ENCODE data around the gene CYSLTR1. TPM values are rescaled to one million over a fixed set of nuclear protein-coding genes. Genes with fewer than 3 reads are reported as not detected.
A peak's percentile ranks its signal among the peaks of the same experiment; 100 is the strongest.

Gene CYSLTR1
- total RNA-seq = 15.8 TPM

GRCh38 chrX:78327370-78328086 is at the start of gene CYSLTR1:
Gene CYSLTR1 (minus strand): TSS chrX:78327611. CDS start chrX:78273746, 53,865 bp downstream.
- Histone ChIP-seq H3K9me3 (ENCODE audit: low read depth, low read length) (no peaks in the 10 kb centered on the region), H3K27me3 (ENCODE audit: insufficient read depth, low read length) (no peaks in the 10 kb centered on the region), H3K4me1 (ENCODE audit: insufficient read depth, low read length) (peaks cover 44% of the 10 kb centered on the region), H3K4me3 (ENCODE audit: low read length) (peak within 1 kb of the TSS; percentile 58)

GRCh38 chrX:78377186-78377585 is 49.8 kb upstream of the CYSLTR1 start:
- Histone ChIP-seq H3K4me1 (ENCODE audit: insufficient read depth, low read length) (no peaks in the 10 kb centered on the region), H3K9me3 (ENCODE audit: low read depth, low read length) (no peaks in the 10 kb centered on the region), H3K4me3 (ENCODE audit: low read length) (no peak overlapping the region), H3K27me3 (ENCODE audit: insufficient read depth, low read length) (no peaks in the 10 kb centered on the region)

GRCh38 chrX:78375894-78376293 is 48.5 kb upstream of the CYSLTR1 start:
- H3K4me3 ChIP-seq (ENCODE audit: low read length) = no peak overlapping the region

GRCh38 chrX:78366576-78366975 is 39.2 kb upstream of the CYSLTR1 start:
- Histone ChIP-seq H3K27me3 (ENCODE audit: insufficient read depth, low read length) (no peaks in the 10 kb centered on the region), H3K9me3 (ENCODE audit: low read depth, low read length) (no peaks in the 10 kb centered on the region), H3K4me1 (ENCODE audit: insufficient read depth, low read length) (no peaks in the 10 kb centered on the region), H3K4me3 (ENCODE audit: low read length) (no peak overlapping the region)

More at GRCh38 chrX:78375894-78376293, 48.5 kb upstream of the CYSLTR1 start:
- Histone ChIP-seq H3K4me1 (ENCODE audit: insufficient read depth, low read length) (no peaks in the 10 kb centered on the region), H3K9me3 (ENCODE audit: low read depth, low read length) (no peaks in the 10 kb centered on the region), H3K27me3 (ENCODE audit: insufficient read depth, low read length) (no peaks in the 10 kb centered on the region)

- no peak overlapping the region for H3K4me3 ChIP-seq (ENCODE audit: low read length)
- no peaks in the 10 kb centered on the region for H3K4me1 ChIP-seq (ENCODE audit: insufficient read depth, low read length)
- no peaks in the 10 kb centered on the region for H3K9me3 ChIP-seq (ENCODE audit: low read depth, low read length)
- no peaks in the 10 kb centered on the region for H3K27me3 ChIP-seq (ENCODE audit: insufficient read depth, low read length)
Observed at GRCh38 chrX:78357342-78358055, 30.1 kb upstream of the CYSLTR1 start.

GRCh38 chrX:78333521-78333920 is 6.1 kb upstream of the CYSLTR1 start:
- no peak overlapping the region for H3K4me3 ChIP-seq (ENCODE audit: low read length)
- H3K27me3 ChIP-seq (ENCODE audit: insufficient read depth, low read length) = no peaks in the 10 kb centered on the region
- H3K4me1 ChIP-seq (ENCODE audit: insufficient read depth, low read length) = peaks cover 17% of the 10 kb centered on the region
- H3K9me3 ChIP-seq (ENCODE audit: low read depth, low read length) = no peaks in the 10 kb centered on the region

- Histone ChIP-seq H3K4me3 (ENCODE audit: low read length) (no peak overlapping the region), H3K9me3 (ENCODE audit: low read depth, low read length) (no peaks in the 10 kb centered on the region), H3K27me3 (ENCODE audit: insufficient read depth, low read length) (no peaks in the 10 kb centered on the region), H3K4me1 (ENCODE audit: insufficient read depth, low read length) (peaks cover 26% of the 10 kb centered on the region)
Observed at GRCh38 chrX:78331708-78332107, 4.3 kb upstream of the CYSLTR1 start.

GRCh38 chrX:78330540-78330939 is 3.1 kb upstream of the CYSLTR1 start:
- Histone ChIP-seq H3K9me3 (ENCODE audit: low read depth, low read length) (no peaks in the 10 kb centered on the region), H3K4me1 (ENCODE audit: insufficient read depth, low read length) (peaks cover 26% of the 10 kb centered on the region), H3K27me3 (ENCODE audit: insufficient read depth, low read length) (no peaks in the 10 kb centered on the region), H3K4me3 (ENCODE audit: low read length) (no peak overlapping the region)

- no peaks in the 10 kb centered on the region for H3K27me3 ChIP-seq (ENCODE audit: insufficient read depth, low read length)
- no peaks in the 10 kb centered on the region for H3K9me3 ChIP-seq (ENCODE audit: low read depth, low read length)
- no peak overlapping the region for H3K4me3 ChIP-seq (ENCODE audit: low read length)
- H3K4me1 ChIP-seq (ENCODE audit: insufficient read depth, low read length) = peaks cover 26% of the 10 kb centered on the region
Observed at GRCh38 chrX:78330068-78330467, 2.7 kb upstream of the CYSLTR1 start.

GRCh38 chrX:78329486-78329885 is 2.1 kb upstream of the CYSLTR1 start:
- no peaks in the 10 kb centered on the region for H3K27me3 ChIP-seq (ENCODE audit: insufficient read depth, low read length)
- no peaks in the 10 kb centered on the region for H3K9me3 ChIP-seq (ENCODE audit: low read depth, low read length)
- H3K4me3 ChIP-seq (ENCODE audit: low read length) = no peak overlapping the region
- H3K4me1 ChIP-seq (ENCODE audit: insufficient read depth, low read length) = peaks cover 28% of the 10 kb centered on the region

GRCh38 chrX:78326401-78326800 is 1.0 kb downstream of the CYSLTR1 start:
- H3K27me3 ChIP-seq (ENCODE audit: insufficient read depth, low read length) = no peaks in the 10 kb centered on the region
- H3K9me3 ChIP-seq (ENCODE audit: low read depth, low read length) = no peaks in the 10 kb centered on the region
- H3K4me1 ChIP-seq (ENCODE audit: insufficient read depth, low read length) = peaks cover 50% of the 10 kb centered on the region
- H3K4me3 ChIP-seq (ENCODE audit: low read length) = peak overlapping the region; percentile 58

GRCh38 chrX:78322863-78323262 is 4.5 kb downstream of the CYSLTR1 start:
- H3K4me3 ChIP-seq (ENCODE audit: low read length) = no peak overlapping the region
- no peaks in the 10 kb centered on the region for H3K27me3 ChIP-seq (ENCODE audit: insufficient read depth, low read length)
- peaks cover 39% of the 10 kb centered on the region for H3K4me1 ChIP-seq (ENCODE audit: insufficient read depth, low read length)
- no peaks in the 10 kb centered on the region for H3K9me3 ChIP-seq (ENCODE audit: low read depth, low read length)

GRCh38 chrX:78321809-78322208 is 5.6 kb downstream of the CYSLTR1 start:
- H3K4me3 ChIP-seq (ENCODE audit: low read length) = no peak overlapping the region
- H3K4me1 ChIP-seq (ENCODE audit: insufficient read depth, low read length) = peaks cover 37% of the 10 kb centered on the region
- H3K27me3 ChIP-seq (ENCODE audit: insufficient read depth, low read length) = no peaks in the 10 kb centered on the region
- H3K9me3 ChIP-seq (ENCODE audit: low read depth, low read length) = no peaks in the 10 kb centered on the region

GRCh38 chrX:78316265-78316664 is 11.1 kb downstream of the CYSLTR1 start:
- Histone ChIP-seq H3K4me1 (ENCODE audit: insufficient read depth, low read length) (peaks cover 27% of the 10 kb centered on the region), H3K4me3 (ENCODE audit: low read length) (no peak overlapping the region), H3K9me3 (ENCODE audit: low read depth, low read length) (no peaks in the 10 kb centered on the region), H3K27me3 (ENCODE audit: insufficient read depth, low read length) (no peaks in the 10 kb centered on the region)

- Histone ChIP-seq H3K27me3 (ENCODE audit: insufficient read depth, low read length) (no peaks in the 10 kb centered on the region), H3K9me3 (ENCODE audit: low read depth, low read length) (no peaks in the 10 kb centered on the region), H3K4me3 (ENCODE audit: low read length) (no peak overlapping the region), H3K4me1 (ENCODE audit: insufficient read depth, low read length) (peaks cover 22% of the 10 kb centered on the region)
Observed at GRCh38 chrX:78315745-78316144, 11.7 kb downstream of the CYSLTR1 start.

- no peak overlapping the region for H3K4me3 ChIP-seq (ENCODE audit: low read length)
- no peaks in the 10 kb centered on the region for H3K9me3 ChIP-seq (ENCODE audit: low read depth, low read length)
- peaks cover 21% of the 10 kb centered on the region for H3K4me1 ChIP-seq (ENCODE audit: insufficient read depth, low read length)
- no peaks in the 10 kb centered on the region for H3K27me3 ChIP-seq (ENCODE audit: insufficient read depth, low read length)
Observed at GRCh38 chrX:78314561-78314960, 12.8 kb downstream of the CYSLTR1 start.
